ENCODE results near the gene USP35. TPM values are rescaled to one million over a fixed set of nuclear protein-coding genes. Genes with fewer than 3 reads are reported as not detected.

The USP35 gene
- total RNA-seq, 2 donors from 2014 or later = 8.6 to 11.2 TPM

DNA sequence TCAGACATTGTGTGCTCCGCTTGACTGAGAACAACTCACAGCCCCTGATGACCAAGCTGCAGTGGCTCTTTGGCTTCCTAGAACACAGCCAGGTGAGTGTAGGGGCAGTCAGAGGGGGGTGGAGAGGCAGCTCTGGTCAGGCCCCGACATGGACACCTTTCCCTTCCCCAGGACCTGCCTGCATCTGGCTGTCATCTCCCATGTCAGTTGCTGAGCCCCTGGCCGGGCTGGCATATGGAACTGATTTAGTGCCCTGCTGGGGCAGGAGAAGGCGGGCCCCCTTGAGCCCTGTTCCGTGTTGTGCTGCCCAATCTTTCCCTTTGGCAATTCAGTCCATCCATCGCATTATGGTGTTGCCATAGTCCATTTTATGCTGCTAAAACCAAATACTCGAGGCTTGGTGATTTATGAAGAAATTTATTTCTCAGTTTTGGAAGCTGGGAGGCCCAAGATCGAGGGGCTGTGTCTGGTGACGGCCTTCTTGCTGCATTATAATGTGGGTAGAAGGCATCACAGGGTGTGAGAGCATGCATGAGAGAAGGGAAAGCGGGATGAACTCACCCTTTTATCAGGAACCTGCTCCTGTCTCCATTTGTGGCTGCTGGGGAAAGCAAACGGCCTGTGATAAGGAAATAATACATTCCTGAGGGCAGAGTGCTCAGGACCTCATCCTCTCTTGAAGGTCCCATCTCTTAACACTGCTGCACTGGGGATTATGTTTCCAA, 19.0 kb downstream of the USP35 start:
- no peak overlapping the region for H3K9ac ChIP-seq (ENCODE audit: extremely low read depth, low read length, poor library complexity, severe bottlenecking)
- H3K4me1 ChIP-seq (ENCODE audit: control insufficient read depth, insufficient read depth, low read length) = peaks cover 20% of the 10 kb centered on the region
- TF ChIP-seq, protein P1, sequence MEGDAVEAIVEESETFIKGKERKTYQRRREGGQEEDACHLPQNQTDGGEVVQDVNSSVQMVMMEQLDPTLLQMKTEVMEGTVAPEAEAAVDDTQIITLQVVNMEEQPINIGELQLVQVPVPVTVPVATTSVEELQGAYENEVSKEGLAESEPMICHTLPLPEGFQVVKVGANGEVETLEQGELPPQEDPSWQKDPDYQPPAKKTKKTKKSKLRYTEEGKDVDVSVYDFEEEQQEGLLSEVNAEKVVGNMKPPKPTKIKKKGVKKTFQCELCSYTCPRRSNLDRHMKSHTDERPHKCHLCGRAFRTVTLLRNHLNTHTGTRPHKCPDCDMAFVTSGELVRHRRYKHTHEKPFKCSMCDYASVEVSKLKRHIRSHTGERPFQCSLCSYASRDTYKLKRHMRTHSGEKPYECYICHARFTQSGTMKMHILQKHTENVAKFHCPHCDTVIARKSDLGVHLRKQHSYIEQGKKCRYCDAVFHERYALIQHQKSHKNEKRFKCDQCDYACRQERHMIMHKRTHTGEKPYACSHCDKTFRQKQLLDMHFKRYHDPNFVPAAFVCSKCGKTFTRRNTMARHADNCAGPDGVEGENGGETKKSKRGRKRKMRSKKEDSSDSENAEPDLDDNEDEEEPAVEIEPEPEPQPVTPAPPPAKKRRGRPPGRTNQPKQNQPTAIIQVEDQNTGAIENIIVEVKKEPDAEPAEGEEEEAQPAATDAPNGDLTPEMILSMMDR (conservative IDR thresholded peaks at IDR 0.05) = no peak
- Mint-ChIP-seq H3K4me1 (peaks cover 18% of the 10 kb centered on the region), H3K9me3 (no peaks in the 10 kb centered on the region), H3K27ac (no peak overlapping the region), H3K27me3 (ENCODE audit: insufficient read depth) (no peaks in the 10 kb centered on the region), H3K4me3 (no peak overlapping the region), H3K36me3 (ENCODE audit: low read depth) (peaks cover 37% of the 10 kb centered on the region)
- peaks cover 23% of the 10 kb centered on the region for H3K36me3 ChIP-seq (ENCODE audit: control insufficient read depth, insufficient read depth, low read length)
- no peak overlapping the region for H3K4me3 ChIP-seq (ENCODE audit: low read length)
- H3K9me3 ChIP-seq (ENCODE audit: control insufficient read depth, low read length) = no peaks in the 10 kb centered on the region
- 78% methylated on average over 6 to 11 of the region's 11 CpGs for WGBS, 2 experiments (ENCODE audit: insufficient coverage in 1 of 2, insufficient read length in 1 of 2)
- H3K27me3 ChIP-seq (ENCODE audit: control insufficient read depth, insufficient read depth, low read length, poor library complexity, severe bottlenecking) = no peaks in the 10 kb centered on the region
- DNase-seq = no peak
- H3K27ac ChIP-seq (ENCODE audit: low read depth, low read length) = no peak overlapping the region

DNA sequence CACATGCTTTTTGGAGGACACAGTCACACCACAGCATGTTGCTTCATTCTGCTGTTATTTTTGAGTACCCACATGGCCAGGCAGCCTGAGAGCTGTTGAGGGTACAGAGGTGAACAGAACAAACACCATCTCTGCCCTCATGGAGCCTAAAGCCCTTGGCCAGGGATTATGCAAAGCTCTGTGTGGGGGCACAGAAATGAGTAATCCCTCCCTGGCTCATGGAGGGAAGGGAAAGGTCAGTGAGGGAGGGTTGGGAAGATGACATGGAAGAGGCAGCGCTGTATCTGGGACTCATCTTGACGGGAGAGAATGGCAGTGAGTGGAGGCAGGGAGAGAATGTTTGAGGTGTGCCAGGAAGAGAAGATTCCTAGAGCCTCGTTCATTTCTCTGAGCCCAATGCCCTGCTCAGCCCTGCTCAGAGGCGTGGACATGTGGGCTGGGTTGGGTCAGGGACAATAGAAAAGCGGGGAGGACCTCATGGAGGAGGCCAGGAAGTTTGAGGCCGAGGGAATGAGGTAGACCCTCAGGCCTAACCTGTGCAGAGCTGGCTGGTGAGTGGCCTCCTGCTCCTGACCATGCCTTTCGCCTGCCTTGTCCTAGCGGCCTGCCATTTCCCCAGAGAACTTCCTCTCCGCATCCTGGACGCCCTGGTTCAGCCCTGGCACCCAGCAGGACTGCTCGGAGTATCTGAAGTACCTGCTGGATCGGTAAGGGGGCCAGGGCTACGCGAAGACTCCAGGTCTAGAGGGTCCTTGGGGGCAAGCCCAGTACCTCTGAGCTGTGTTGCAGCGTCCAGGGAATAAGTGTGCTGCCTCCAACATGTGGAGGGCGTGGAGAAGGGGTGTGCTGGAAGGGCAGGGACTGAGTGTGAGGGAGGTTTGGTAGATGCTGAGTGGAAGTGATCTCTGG, 19.8 kb downstream of the USP35 start:
- Mint-ChIP-seq H3K27me3 (ENCODE audit: insufficient read depth) (no peaks in the 10 kb centered on the region), H3K36me3 (ENCODE audit: low read depth) (peaks cover 32% of the 10 kb centered on the region), H3K4me3 (no peak overlapping the region), H3K4me1 (peaks cover 18% of the 10 kb centered on the region), H3K27ac (no peak overlapping the region), H3K9me3 (no peaks in the 10 kb centered on the region)
- H3K4me3 ChIP-seq (ENCODE audit: low read length) = no peak overlapping the region
- H3K27me3 ChIP-seq (ENCODE audit: control insufficient read depth, insufficient read depth, low read length, poor library complexity, severe bottlenecking) = no peaks in the 10 kb centered on the region
- no peak for DNase-seq
- TF ChIP-seq, protein P1 (conservative IDR thresholded peaks at IDR 0.05) = no peak
- H3K4me1 ChIP-seq (ENCODE audit: control insufficient read depth, insufficient read depth, low read length) = peaks cover 20% of the 10 kb centered on the region
- H3K27ac ChIP-seq (ENCODE audit: low read depth, low read length) = no peak overlapping the region
- H3K36me3 ChIP-seq (ENCODE audit: control insufficient read depth, insufficient read depth, low read length) = peaks cover 23% of the 10 kb centered on the region
- H3K9ac ChIP-seq (ENCODE audit: extremely low read depth, low read length, poor library complexity, severe bottlenecking) = no peak overlapping the region
- H3K9me3 ChIP-seq (ENCODE audit: control insufficient read depth, low read length) = no peaks in the 10 kb centered on the region
- WGBS, 2 experiments (ENCODE audit: insufficient coverage in 1 of 2, insufficient read length in 1 of 2) = 95 to 98% methylated on average over 16 of the region's 16 CpGs

DNA sequence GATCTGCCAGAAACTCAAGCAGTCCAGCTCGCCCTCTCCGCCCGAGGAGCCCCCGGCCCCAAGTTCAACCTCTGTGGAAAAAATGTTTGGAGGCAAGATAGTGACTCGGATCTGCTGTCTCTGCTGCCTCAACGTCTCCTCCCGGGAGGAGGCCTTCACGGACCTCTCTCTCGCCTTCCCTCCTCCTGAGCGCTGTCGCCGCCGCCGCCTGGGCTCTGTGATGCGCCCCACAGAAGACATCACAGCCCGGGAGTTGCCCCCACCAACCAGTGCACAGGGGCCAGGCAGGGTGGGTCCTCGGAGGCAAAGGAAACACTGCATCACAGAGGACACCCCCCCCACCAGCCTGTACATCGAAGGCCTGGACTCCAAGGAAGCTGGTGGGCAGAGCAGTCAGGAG, 20.8 kb downstream of the USP35 start:
- H3K27me3 Mint-ChIP-seq (ENCODE audit: insufficient read depth) = no peaks in the 10 kb centered on the region
- H3K27ac Mint-ChIP-seq = no peak overlapping the region
- H3K4me3 Mint-ChIP-seq = no peak overlapping the region
- TF ChIP-seq, protein P1 (conservative IDR thresholded peaks at IDR 0.05) = no peak
- H3K27me3 ChIP-seq (ENCODE audit: control insufficient read depth, insufficient read depth, low read length, poor library complexity, severe bottlenecking) = no peaks in the 10 kb centered on the region
- WGBS, 2 experiments (ENCODE audit: insufficient coverage in 1 of 2, insufficient read length in 1 of 2) = 85 to 98% methylated on average over 6 to 18 of the region's 18 CpGs
- peaks cover 32% of the 10 kb centered on the region for H3K36me3 Mint-ChIP-seq (ENCODE audit: low read depth)
- H3K9me3 Mint-ChIP-seq = no peaks in the 10 kb centered on the region
- no peak overlapping the region for H3K9ac ChIP-seq (ENCODE audit: extremely low read depth, low read length, poor library complexity, severe bottlenecking)
- no peaks in the 10 kb centered on the region for H3K9me3 ChIP-seq (ENCODE audit: control insufficient read depth, low read length)
- DNase-seq = no peak
- peaks cover 20% of the 10 kb centered on the region for H3K4me1 ChIP-seq (ENCODE audit: control insufficient read depth, insufficient read depth, low read length)
- H3K36me3 ChIP-seq (ENCODE audit: control insufficient read depth, insufficient read depth, low read length) = peaks cover 32% of the 10 kb centered on the region
- peaks cover 18% of the 10 kb centered on the region for H3K4me1 Mint-ChIP-seq
- H3K4me3 ChIP-seq (ENCODE audit: low read length) = no peak overlapping the region
- no peak overlapping the region for H3K27ac ChIP-seq (ENCODE audit: low read depth, low read length)
